ENCODE measurements around the gene MBD4.

MBD4 gene

GRCh38 chr3:129446926-129447325 is 7.2 kb upstream of the MBD4 start:
- Mint-ChIP-seq H3K36me3 (no peaks in the 10 kb centered on the region), H3K9me3 (no peaks in the 10 kb centered on the region), H3K4me3 (no peak overlapping the region), H3K4me1 (peaks cover 13% of the 10 kb centered on the region), H3K27ac (no peak overlapping the region)
- ATAC-seq (no peak), DNase-seq (ENCODE audit: low spot score in 2 of 2) (no peak)

GRCh38 chr3:129445471-129445870 is 5.7 kb upstream of the MBD4 start:
- Mint-ChIP-seq H3K4me3 (no peak overlapping the region), H3K9me3 (no peaks in the 10 kb centered on the region), H3K4me1 (peaks cover 25% of the 10 kb centered on the region), H3K27ac (no peak overlapping the region), H3K36me3 (no peaks in the 10 kb centered on the region)
- DNase-seq (ENCODE audit: low spot score in 2 of 2) (no peak), ATAC-seq (no peak)

- peak overlapping the region; percentile 15 for H3K27ac Mint-ChIP-seq
- peaks cover 34% of the 10 kb centered on the region for H3K4me1 Mint-ChIP-seq
- H3K4me3 Mint-ChIP-seq, result no peak overlapping the region
- DNase-seq (ENCODE audit: low spot score in 2 of 2) (no peak), ATAC-seq (no peak)
- peaks cover 18% of the 10 kb centered on the region for H3K36me3 Mint-ChIP-seq
- no peaks in the 10 kb centered on the region for H3K9me3 Mint-ChIP-seq
Measured at GRCh38 chr3:129442947-129443346, 3.2 kb upstream of the MBD4 start.

GRCh38 chr3:129442486-129442885 is 2.7 kb upstream of the MBD4 start:
- ATAC-seq (no peak), DNase-seq (ENCODE audit: low spot score in 2 of 2) (no peak)
- Mint-ChIP-seq H3K9me3 (no peaks in the 10 kb centered on the region), H3K27ac (peak overlapping the region; percentile 15), H3K4me3 (no peak overlapping the region), H3K4me1 (peaks cover 39% of the 10 kb centered on the region), H3K36me3 (peaks cover 23% of the 10 kb centered on the region)

GRCh38 chr3:129441782-129442181 is 2.0 kb upstream of the MBD4 start:
- no peak for ATAC-seq
- peak overlapping the region; percentile 81 for H3K4me3 Mint-ChIP-seq
- DNase-seq (ENCODE audit: low spot score in 2 of 2), result no peak
- H3K4me1 Mint-ChIP-seq, result peaks cover 43% of the 10 kb centered on the region
- H3K36me3 Mint-ChIP-seq, result peaks cover 30% of the 10 kb centered on the region
- peak overlapping the region; percentile 93 for H3K27ac Mint-ChIP-seq
- no peaks in the 10 kb centered on the region for H3K9me3 Mint-ChIP-seq

- Mint-ChIP-seq H3K27ac (peak overlapping the region; percentile 93), H3K9me3 (no peaks in the 10 kb centered on the region), H3K4me3 (peak overlapping the region; percentile 81), H3K36me3 (peaks cover 36% of the 10 kb centered on the region), H3K4me1 (peaks cover 48% of the 10 kb centered on the region)
- DNase-seq (ENCODE audit: low spot score in 2 of 2), result peak in 1 of 2 donors; percentile 54
- no peak for ATAC-seq
Measured at GRCh38 chr3:129441215-129441614, 1.5 kb upstream of the MBD4 start.

- Mint-ChIP-seq H3K9me3 (no peaks in the 10 kb centered on the region), H3K36me3 (peaks cover 41% of the 10 kb centered on the region), H3K27ac (peak overlapping the region; percentile 93), H3K4me3 (peak overlapping the region; percentile 81), H3K4me1 (peaks cover 54% of the 10 kb centered on the region)
- ATAC-seq (peak; percentile 69), DNase-seq (ENCODE audit: low spot score in 2 of 2) (no peak)
Measured at GRCh38 chr3:129440618-129441190, 956 bp upstream of the MBD4 start.

- Mint-ChIP-seq H3K4me1 (peaks cover 55% of the 10 kb centered on the region), H3K4me3 (peak overlapping the region; percentile 81), H3K36me3 (peaks cover 55% of the 10 kb centered on the region), H3K27ac (peak overlapping the region; percentile 93), H3K9me3 (no peaks in the 10 kb centered on the region)
- DNase-seq (ENCODE audit: low spot score in 2 of 2) (no peak), ATAC-seq (peak; percentile 9)
Measured at GRCh38 chr3:129439226-129439816, 427 bp downstream of the MBD4 start.

- DNase-seq (ENCODE audit: low spot score in 2 of 2), result no peak
- H3K36me3 Mint-ChIP-seq, result peaks cover 94% of the 10 kb centered on the region
- H3K27ac Mint-ChIP-seq, result peak overlapping the region; percentile 64
- H3K4me1 Mint-ChIP-seq, result peaks cover 28% of the 10 kb centered on the region
- no peak for ATAC-seq
- no peak overlapping the region for H3K4me3 Mint-ChIP-seq
- no peaks in the 10 kb centered on the region for H3K9me3 Mint-ChIP-seq
Measured at GRCh38 chr3:129435367-129435766, 4.4 kb downstream of the MBD4 start.

- H3K27ac Mint-ChIP-seq, result no peak overlapping the region
- H3K4me1 Mint-ChIP-seq, result peaks cover 31% of the 10 kb centered on the region
- DNase-seq (ENCODE audit: low spot score in 2 of 2), result no peak
- no peaks in the 10 kb centered on the region for H3K9me3 Mint-ChIP-seq
- peaks cover 96% of the 10 kb centered on the region for H3K36me3 Mint-ChIP-seq
- ATAC-seq, result no peak
- no peak overlapping the region for H3K4me3 Mint-ChIP-seq
Measured at GRCh38 chr3:129434140-129434539, 5.6 kb downstream of the MBD4 start.

GRCh38 chr3:129433565-129433964 is 6.2 kb downstream of the MBD4 start:
- no peak for ATAC-seq
- Mint-ChIP-seq H3K9me3 (no peaks in the 10 kb centered on the region), H3K4me3 (no peak overlapping the region), H3K36me3 (peaks cover 98% of the 10 kb centered on the region), H3K27ac (no peak overlapping the region), H3K4me1 (peaks cover 37% of the 10 kb centered on the region)
- no peak for DNase-seq (ENCODE audit: low spot score in 2 of 2)

- no peaks in the 10 kb centered on the region for H3K9me3 Mint-ChIP-seq
- peaks cover 97% of the 10 kb centered on the region for H3K36me3 Mint-ChIP-seq
- H3K4me3 Mint-ChIP-seq, result no peak overlapping the region
- H3K27ac Mint-ChIP-seq, result no peak overlapping the region
- ATAC-seq (no peak), DNase-seq (ENCODE audit: low spot score in 2 of 2) (no peak)
- H3K4me1 Mint-ChIP-seq, result peaks cover 41% of the 10 kb centered on the region
Measured at GRCh38 chr3:129432671-129433070, 7.1 kb downstream of the MBD4 start.

GRCh38 chr3:129432036-129432435 is 7.7 kb downstream of the MBD4 start:
- peak overlapping the region; percentile 67 for H3K27ac Mint-ChIP-seq
- no peaks in the 10 kb centered on the region for H3K9me3 Mint-ChIP-seq
- no peak overlapping the region for H3K4me3 Mint-ChIP-seq
- ATAC-seq, result no peak
- no peak for DNase-seq (ENCODE audit: low spot score in 2 of 2)
- H3K4me1 Mint-ChIP-seq, result peaks cover 42% of the 10 kb centered on the region
- peaks cover 91% of the 10 kb centered on the region for H3K36me3 Mint-ChIP-seq

- Mint-ChIP-seq H3K27ac (no peak overlapping the region), H3K4me3 (no peak overlapping the region), H3K9me3 (no peaks in the 10 kb centered on the region), H3K4me1 (peaks cover 29% of the 10 kb centered on the region), H3K36me3 (peaks cover 66% of the 10 kb centered on the region)
- DNase-seq (ENCODE audit: low spot score in 2 of 2) (no peak), ATAC-seq (no peak)
Measured at GRCh38 chr3:129429602-129430001, 10.1 kb downstream of the MBD4 start.

- H3K27ac Mint-ChIP-seq, result peak overlapping the region; percentile 73
- H3K36me3 Mint-ChIP-seq, result peaks cover 61% of the 10 kb centered on the region
- peaks cover 34% of the 10 kb centered on the region for H3K4me1 Mint-ChIP-seq
- DNase-seq (ENCODE audit: low spot score in 2 of 2), result no peak
- no peak for ATAC-seq
- no peaks in the 10 kb centered on the region for H3K9me3 Mint-ChIP-seq
- H3K4me3 Mint-ChIP-seq, result peak overlapping the region; percentile 56
Measured at GRCh38 chr3:129429080-129429451, 10.7 kb downstream of the MBD4 start.

GRCh38 chr3:129428376-129429079 is 11.2 kb downstream of the MBD4 start, which contains the start of gene EFCAB12:
Gene EFCAB12, minus strand, starts transcription at chr3:129428636. Its CDS starts 148 bp downstream, at chr3:129428488.
- DNase-seq (ENCODE audit: low spot score in 2 of 2), result peak; percentile 75 to 90
- peak within 1 kb of the TSS; percentile 56 for H3K4me3 Mint-ChIP-seq
- peaks cover 38% of the 10 kb centered on the region for H3K4me1 Mint-ChIP-seq
- peak; percentile 95 for ATAC-seq
- peak within 1 kb of the TSS; percentile 73 for H3K27ac Mint-ChIP-seq
- H3K9me3 Mint-ChIP-seq, result no peaks in the 10 kb centered on the region
- H3K36me3 Mint-ChIP-seq, result peaks cover 56% of the 10 kb centered on the region
